Neural progenitor cell (in vitro differentiated cells): ENCODE measurements around the gene DAZL. TPM values are rescaled to one million over a fixed set of nuclear protein-coding genes. Genes with fewer than 3 reads are reported as not detected.

Experiments
- DNase-seq: peaks from one replicate; pipeline ENCODE4 v3.0.0-alpha.2; 2016; ENCODE audit warnings: low spot score
- H2AFZ ChIP-seq: fragments of 200-600 bp; sonication (generic); replicated peaks from 2 replicates; pipeline ENCODE4 v1.6.1; 2016; ENCODE audit warnings: antibody characterized with exemption
- H3F3A ChIP-seq: fragments of 200-600 bp; sonication (generic); 2 replicates; pipeline ENCODE4 v1.6.1; 2016; ENCODE audit warnings: antibody characterized with exemption, low read depth
- H3K27ac ChIP-seq: fragments of 200-600 bp; sonication (generic); 2 replicates; pipeline ENCODE4 v1.5.1; 2016; ENCODE audit warnings: mild to moderate bottlenecking
- H3K27me3 ChIP-seq: fragments of 200-600 bp; sonication (generic); 2 replicates; pipeline ENCODE4 v1.6.1; 2016; ENCODE audit warnings: mild to moderate bottlenecking, moderate library complexity
- H3K36me3 ChIP-seq: fragments of 200-600 bp; sonication (generic); 2 replicates; pipeline ENCODE4 v1.5.1; 2016
- H3K4me1 ChIP-seq: fragments of 200-600 bp; sonication (generic); 2 replicates; pipeline ENCODE4 v1.6.1; 2016; ENCODE audit warnings: mixed run types
- H3K4me2 ChIP-seq: fragments of 200-600 bp; sonication (generic); 2 replicates; pipeline ENCODE4 v1.6.1; 2016
- H3K4me3 ChIP-seq: fragments of 200-600 bp; sonication (generic); 2 replicates; pipeline ENCODE4 v1.5.1; 2016
- H3K79me2 ChIP-seq: fragments of 200-600 bp; sonication (generic); 2 replicates; pipeline ENCODE4 v1.6.1; 2016; ENCODE audit warnings: low read depth
- H3K9ac ChIP-seq: fragments of 200-600 bp; sonication (generic); 2 replicates; pipeline ENCODE4 v1.6.1; 2016
- H3K9me3 ChIP-seq: fragments of 200-600 bp; sonication (generic); 2 replicates; pipeline ENCODE4 v1.5.1; 2016; ENCODE audit warnings: low read depth
- H4K20me1 ChIP-seq: fragments of 200-600 bp; sonication (generic); 2 replicates; pipeline ENCODE4 v1.6.1; 2016; ENCODE audit warnings: low read depth
- H3K27ac Mint-ChIP-seq: 3 replicates; pipeline ENCODE4 v1.8.0; 2021; ENCODE audit warnings: mixed read lengths
- H3K27me3 Mint-ChIP-seq: 2 replicates; pipeline ENCODE4 v1.8.0; 2022; ENCODE audit warnings: low read depth, mild to moderate bottlenecking, inconsistent platforms, moderate library complexity, mixed read lengths; ENCODE audit not compliant: insufficient read depth
- H3K36me3 Mint-ChIP-seq: 3 replicates; pipeline ENCODE4 v1.8.0; 2021; ENCODE audit warnings: mixed read lengths
- H3K4me1 Mint-ChIP-seq: 3 replicates; pipeline ENCODE4 v1.8.0; 2021; ENCODE audit warnings: mixed read lengths
- H3K4me3 Mint-ChIP-seq: 3 replicates; pipeline ENCODE4 v1.8.0; 2021; ENCODE audit warnings: mild to moderate bottlenecking, moderate library complexity, mixed read lengths
- H3K9me3 Mint-ChIP-seq: 3 replicates; pipeline ENCODE4 v1.8.0; 2020; ENCODE audit warnings: mixed read lengths
- CTCF ChIP-seq: fragments of 200-600 bp; sonication (generic); IDR thresholded peaks from 2 replicates; pipeline ENCODE4 v1.5.1; 2017; ENCODE audit warnings: antibody characterized with exemption, mild to moderate bottlenecking
- EZH2 ChIP-seq: fragments of 200-600 bp; sonication (generic); IDR thresholded peaks from 2 replicates; pipeline ENCODE4 v1.6.1; 2017; ENCODE audit warnings: antibody characterized with exemption, mild to moderate bottlenecking, moderate library complexity
- EZH2phosphoT487 ChIP-seq: fragments of 200-600 bp; sonication (generic); IDR thresholded peaks from 2 replicates; pipeline ENCODE4 v1.6.1; 2017; ENCODE audit warnings: antibody characterized with exemption
- total RNA-seq: library from RNA; depleted of rRNA; stranded (reverse); fragments of >200 nt; gene quantifications from 2 replicates; pipeline ENCODE4 v1.2.3, GENCODE V29; 2015; ENCODE audit warnings: low replicate concordance

The DAZL gene
- total RNA-seq, 1 donor from 2014 or later = 4.7 TPM

GRCh38 chr3:16605966-16606365 is 743 bp upstream of the DAZL start:
- Mint-ChIP-seq H3K27ac (no peak overlapping the region), H3K27me3 (no peaks in the 10 kb centered on the region), H3K4me1 (no peaks in the 10 kb centered on the region), H3K4me3 (no peak overlapping the region), H3K9me3 (no peaks in the 10 kb centered on the region), H3K36me3 (no peaks in the 10 kb centered on the region)
- Histone ChIP-seq H3K27me3 (no peaks in the 10 kb centered on the region), H3K4me2 (no peak overlapping the region), H3K9me3 (no peaks in the 10 kb centered on the region), H3K79me2 (no peaks in the 10 kb centered on the region), H3K4me3 (no peak overlapping the region), H3K4me1 (peaks cover 6% of the 10 kb centered on the region), H3K36me3 (no peaks in the 10 kb centered on the region), H3K9ac (no peak overlapping the region), H3K27ac (no peak overlapping the region), H2AFZ (peak overlapping the region; percentile 50), H3F3A (peaks cover 20% of the 10 kb centered on the region), H4K20me1 (no peaks in the 10 kb centered on the region)
- no peak for DNase-seq
- TF ChIP-seq EZH2 (no peak), CTCF (no peak)

GRCh38 chr3:16604433-16604832 is 790 bp downstream of the DAZL start:
- Histone ChIP-seq H3K4me2 (no peak overlapping the region), H3K4me3 (no peak overlapping the region), H3K27ac (no peak overlapping the region), H4K20me1 (no peaks in the 10 kb centered on the region), H3K9me3 (no peaks in the 10 kb centered on the region), H3K36me3 (no peaks in the 10 kb centered on the region), H3F3A (peaks cover 20% of the 10 kb centered on the region), H3K4me1 (peaks cover 6% of the 10 kb centered on the region), H3K27me3 (no peaks in the 10 kb centered on the region), H3K79me2 (no peaks in the 10 kb centered on the region), H3K9ac (no peak overlapping the region), H2AFZ (no peak overlapping the region)
- TF ChIP-seq CTCF (no peak), EZH2 (no peak), EZH2phosphoT487 (no peak)
- H3K27me3 Mint-ChIP-seq = no peaks in the 10 kb centered on the region
- no peak overlapping the region for H3K4me3 Mint-ChIP-seq
- no peaks in the 10 kb centered on the region for H3K36me3 Mint-ChIP-seq
- H3K4me1 Mint-ChIP-seq = no peaks in the 10 kb centered on the region
- H3K9me3 Mint-ChIP-seq = no peaks in the 10 kb centered on the region
- no peak for DNase-seq
- H3K27ac Mint-ChIP-seq = no peak overlapping the region

GRCh38 chr3:16601537-16602005 is 3.7 kb downstream of the DAZL start:
- Mint-ChIP-seq H3K36me3 (no peaks in the 10 kb centered on the region), H3K4me1 (no peaks in the 10 kb centered on the region), H3K27me3 (no peaks in the 10 kb centered on the region), H3K27ac (no peak overlapping the region), H3K9me3 (no peaks in the 10 kb centered on the region), H3K4me3 (no peak overlapping the region)
- H3K4me3 ChIP-seq = no peak overlapping the region
- no peaks in the 10 kb centered on the region for H3K4me1 ChIP-seq
- TF ChIP-seq EZH2phosphoT487 = no peak
- no peak for TF ChIP-seq CTCF
- no peak for TF ChIP-seq EZH2
- no peaks in the 10 kb centered on the region for H3K9me3 ChIP-seq
- H3K27me3 ChIP-seq = no peaks in the 10 kb centered on the region
- H3K4me2 ChIP-seq = no peak overlapping the region
- no peaks in the 10 kb centered on the region for H3K36me3 ChIP-seq
- no peak overlapping the region for H2AFZ ChIP-seq
- DNase-seq = no peak
- no peak overlapping the region for H3K9ac ChIP-seq
- no peak overlapping the region for H3K27ac ChIP-seq
- H3F3A ChIP-seq = peaks cover 14% of the 10 kb centered on the region
- H3K79me2 ChIP-seq = no peaks in the 10 kb centered on the region
- no peaks in the 10 kb centered on the region for H4K20me1 ChIP-seq
